ENCODE data around the gene FRMD4A.

The FRMD4A gene

DNA sequence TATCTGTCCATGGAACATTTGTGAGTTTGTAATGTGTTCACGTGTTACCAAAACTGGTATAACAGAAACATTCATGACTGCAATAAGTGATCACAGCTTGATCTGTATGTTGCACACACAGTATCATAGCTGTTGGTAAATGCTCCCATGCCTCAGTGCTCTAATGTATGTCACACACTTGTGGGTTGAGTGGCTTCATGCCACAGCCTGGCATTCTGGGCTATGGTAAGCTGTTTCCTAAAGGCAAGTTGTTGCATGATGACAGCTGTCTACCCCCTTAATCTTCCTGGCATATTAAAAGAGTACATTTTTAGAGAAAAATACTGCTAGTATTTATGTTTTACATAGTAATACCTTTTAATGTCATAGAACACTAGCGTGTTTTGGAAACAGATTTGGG, 708.8 kb downstream of the FRMD4A start:
- DNase-seq, result no peak

DNA sequence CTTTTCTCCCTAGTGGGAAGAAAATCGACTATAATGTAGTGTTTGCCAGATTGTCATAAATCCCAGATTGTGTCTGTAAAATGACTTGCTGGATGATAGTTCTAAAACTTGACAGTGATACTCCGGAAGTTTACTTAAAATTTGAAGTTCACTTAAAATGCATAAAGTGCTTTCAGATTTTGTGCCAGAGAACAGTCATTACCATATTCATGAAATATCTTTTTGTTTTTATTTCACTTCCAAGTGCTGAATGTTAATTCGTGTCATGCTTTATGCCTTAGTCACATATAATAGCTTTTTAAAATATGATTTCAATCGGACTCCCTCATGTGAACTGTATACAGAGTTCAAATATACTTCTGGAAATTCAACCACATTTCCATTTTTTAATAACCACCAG, 713.6 kb downstream of the FRMD4A start:
- DNase-seq, result no peak

DNA sequence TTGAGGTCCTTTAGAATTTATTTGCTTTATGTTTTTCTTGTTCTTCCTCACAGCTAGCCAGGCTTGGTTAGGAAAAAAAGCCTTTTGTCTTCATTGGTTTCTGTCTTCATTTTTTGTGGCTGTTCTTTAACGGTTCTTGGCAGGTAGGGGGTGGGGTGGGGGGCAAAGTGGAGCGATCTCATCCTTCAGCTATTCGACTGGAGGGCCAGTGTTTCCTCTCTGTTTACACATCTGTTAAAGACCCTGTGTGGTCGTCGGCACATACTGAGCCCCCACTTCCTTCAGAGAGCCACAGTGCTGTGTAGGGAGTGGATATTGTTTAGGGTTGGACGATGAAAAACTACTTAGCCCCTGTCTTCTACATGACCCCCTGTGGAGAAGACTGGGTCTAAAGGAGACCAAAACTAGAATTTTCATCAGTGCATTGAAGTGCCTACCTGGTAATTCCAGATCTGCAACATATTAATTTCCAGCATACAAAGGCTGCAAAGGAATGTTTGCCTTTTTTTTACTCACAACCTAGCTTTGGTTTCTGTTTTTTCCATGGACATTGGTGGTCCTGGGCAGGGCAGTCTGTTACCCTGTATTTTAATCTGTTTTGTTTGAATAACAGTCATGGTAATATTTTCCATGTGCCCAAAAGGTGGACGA, 714.9 kb downstream of the FRMD4A start:
- no peak for DNase-seq

DNA sequence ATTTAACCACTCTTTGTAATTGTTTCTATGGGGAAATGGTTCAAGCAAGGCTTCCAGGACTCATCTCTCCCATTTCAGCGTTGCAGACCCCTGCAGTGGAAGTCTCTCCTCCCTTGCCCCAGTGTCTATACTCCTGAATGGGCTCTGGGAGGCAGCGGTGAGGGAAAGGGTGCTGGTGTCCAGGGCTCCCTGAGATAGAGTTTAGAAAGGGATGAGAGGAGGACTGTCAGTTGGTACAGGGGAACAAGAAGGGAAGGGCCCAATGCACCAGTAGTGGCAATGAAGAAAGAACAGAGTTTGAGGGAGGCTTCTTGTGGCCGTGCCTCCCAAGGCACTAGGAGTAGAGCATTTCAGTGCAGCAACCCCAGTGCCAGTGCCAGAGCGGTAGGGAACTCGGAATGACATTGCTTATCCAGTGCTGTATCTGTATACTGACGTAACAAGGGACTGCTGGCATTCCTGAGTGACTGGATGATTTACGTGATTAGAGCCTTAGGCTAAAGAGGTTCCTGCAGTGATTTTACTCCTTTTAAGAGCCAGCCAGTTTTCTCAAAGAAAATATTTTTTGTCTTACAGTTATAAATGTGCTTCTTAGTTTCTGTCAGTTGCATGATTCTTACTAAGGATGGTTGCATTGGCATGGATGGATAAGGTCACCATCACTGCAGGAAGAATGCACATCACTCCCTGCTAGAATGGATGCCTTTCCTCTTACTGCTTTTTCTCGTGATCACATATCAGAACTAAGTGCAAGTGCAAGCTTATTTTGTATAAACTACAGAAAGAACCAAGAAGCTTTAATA, 716.0 kb downstream of the FRMD4A start:
- no peak for DNase-seq

DNA sequence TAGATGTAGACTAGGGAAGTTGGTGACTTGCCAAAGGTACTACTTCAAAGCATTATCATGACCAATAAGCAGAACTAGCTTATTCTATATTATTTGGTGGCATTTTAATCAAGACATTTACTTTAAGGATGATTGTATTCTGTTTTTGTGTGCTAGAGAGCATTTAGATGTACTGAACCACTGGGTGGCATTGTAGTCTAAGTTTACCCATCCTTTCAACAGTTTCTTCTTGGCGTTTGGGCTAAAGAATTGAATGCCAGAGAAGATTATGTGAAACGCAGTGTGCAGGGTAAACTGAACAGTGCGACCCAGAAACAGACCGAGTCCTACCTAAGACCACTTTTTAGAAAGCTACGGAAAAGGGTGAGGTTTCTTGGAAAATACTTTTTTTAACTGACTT, 717.2 kb downstream of the FRMD4A start:
- peak; percentile 1 for DNase-seq

DNA sequence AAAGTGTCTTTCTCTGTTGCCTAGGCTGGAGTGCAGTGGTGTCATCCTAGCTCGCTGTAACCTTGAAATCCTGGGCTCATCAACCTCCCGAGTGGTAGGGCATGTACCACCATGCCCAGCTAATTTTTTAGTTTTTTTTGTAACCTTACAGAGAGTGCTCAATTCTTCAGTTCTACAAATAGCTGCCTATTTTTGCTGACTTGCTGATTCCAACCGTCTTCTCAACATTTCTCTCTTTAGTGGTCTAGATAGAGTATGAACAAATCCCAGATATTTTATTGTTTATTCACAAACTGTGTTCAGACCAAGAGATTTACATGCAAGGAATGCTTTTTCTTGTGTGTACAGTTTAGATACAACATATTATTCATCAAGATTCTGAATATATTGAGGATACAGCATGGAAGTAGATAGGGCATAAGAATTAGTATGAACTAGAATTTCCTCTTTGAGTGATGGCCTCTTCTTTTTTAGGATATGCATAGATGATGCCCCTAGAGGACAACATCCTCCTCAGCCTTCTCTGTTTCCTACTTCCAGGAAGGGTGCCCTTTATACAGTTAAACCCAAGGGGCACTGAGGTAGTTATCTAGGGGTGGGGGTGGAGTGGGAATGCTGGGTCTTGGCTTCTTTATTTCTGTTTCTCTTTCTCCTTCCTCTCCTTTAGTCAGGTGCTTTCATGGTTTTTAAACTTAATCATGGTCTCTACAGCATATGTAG, 717.9 kb downstream of the FRMD4A start:
- DNase-seq, result no peak

DNA sequence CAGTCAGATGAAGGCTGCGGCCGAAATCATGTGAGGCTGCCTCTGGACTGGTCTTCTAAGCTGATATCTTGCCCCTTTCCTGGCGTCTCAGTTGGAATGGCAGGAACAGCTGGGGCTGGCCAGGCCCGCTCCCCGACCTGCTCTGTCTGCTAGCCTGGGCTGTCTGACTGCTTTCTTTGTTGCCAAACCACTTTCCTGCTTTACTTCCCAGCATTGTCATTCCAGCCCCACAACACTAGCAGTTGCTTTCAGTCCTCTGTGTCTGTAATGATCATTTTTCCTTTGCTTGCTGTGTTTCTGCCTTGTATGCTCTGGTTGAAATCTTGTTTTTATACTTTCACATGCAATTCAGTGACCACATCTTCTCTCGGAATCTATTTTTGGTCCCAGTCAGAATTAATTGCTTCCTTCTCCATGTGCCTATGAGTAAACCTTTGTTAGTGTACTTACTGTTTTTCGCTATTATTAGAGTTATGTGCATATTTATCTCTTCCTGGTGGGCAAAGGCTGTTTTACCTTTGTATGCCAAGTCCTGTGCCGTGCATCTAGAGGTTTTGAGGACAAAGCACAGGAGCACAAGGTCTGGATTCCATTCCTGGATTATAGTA, 722.4 kb downstream of the FRMD4A start:
- no peak for DNase-seq

DNA sequence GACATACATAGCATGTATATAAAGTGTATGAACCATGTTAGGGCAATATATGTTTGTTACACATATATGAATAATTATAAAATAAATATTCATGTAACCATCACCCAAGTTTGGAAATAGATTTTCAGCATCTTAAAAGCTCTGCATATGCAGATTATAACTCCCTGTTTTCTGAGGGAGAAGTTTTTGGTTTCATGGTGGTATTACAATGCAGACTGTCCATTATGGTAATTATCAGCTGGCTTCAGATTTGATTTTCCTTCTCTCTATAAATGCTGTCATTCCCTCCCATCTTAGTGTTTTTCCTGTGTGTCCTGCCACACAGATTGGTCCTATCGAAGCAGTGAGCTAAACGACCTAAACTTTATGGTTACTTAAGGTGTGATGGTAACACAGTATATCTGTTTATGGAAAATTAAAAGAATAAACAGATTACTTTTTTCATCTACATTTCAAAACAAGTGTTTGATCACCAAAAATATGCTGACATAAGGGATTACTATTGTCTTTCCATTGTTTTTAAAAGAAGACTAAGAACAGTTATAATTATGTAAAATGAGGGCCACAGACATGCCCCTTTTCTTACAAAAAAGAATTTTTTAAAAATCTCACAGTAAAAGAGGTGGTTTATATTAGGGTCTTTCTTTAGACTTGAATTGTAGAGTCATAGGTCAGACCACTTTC, 726.2 kb downstream of the FRMD4A start:
- DNase-seq, result no peak

DNA sequence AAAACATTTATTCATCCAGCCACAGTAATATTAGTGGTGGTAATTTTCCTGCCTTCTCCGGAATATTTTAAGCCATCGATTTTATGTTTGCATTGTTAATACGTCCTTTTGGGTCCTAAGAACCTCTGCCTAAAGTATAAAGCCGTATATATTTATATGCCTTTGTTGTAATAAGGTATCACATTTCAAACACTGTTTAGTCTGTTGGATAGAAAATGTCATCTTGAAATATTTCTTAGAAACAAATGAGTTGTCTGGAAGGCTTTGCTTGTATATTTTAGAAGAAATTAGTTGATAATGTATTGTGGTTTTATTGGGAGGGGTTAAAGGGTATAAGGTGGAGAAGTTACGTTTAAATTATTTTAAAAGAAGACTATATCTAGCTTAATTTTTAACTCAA, 732.8 kb downstream of the FRMD4A start:
- DNase-seq, result no peak

DNA sequence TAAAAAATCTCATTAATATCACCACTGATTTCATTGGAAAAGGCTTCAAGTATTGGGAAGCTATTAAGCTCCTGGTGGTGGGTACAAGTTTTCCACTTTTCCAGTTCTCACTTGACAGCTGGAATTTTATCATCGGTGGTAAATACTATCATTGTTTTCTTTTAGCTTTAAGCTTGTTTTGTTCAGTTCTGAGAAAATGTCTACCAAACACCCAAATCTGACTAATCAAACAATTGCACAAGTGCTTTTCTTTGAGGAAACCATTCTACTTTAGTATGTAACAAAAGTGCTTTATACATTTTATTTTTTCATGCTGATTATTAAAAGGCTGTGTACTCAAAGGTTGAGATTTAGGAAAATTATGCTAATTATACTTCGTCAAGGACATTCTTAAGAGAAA, 736.1 kb downstream of the FRMD4A start:
- no peak for DNase-seq

Data from NCI-H1092 treated with DMSO at 0.1 percent for 48 hours (cell line).